ENCODE results near the gene ARHGAP18.

The ARHGAP18 gene

GRCh38 chr6:129744201-129744879, 34.4 kb upstream of the ARHGAP18 start:
- DNase-seq, result peak; percentile 12
- H3K27ac ChIP-seq, result no peak overlapping the region

GRCh38 chr6:129740013-129740412, 30.0 kb upstream of the ARHGAP18 start:
- H3K4me3 ChIP-seq (ENCODE audit: low read depth, low read length), result no peak overlapping the region
- no peak for TF ChIP-seq CTCF (IDR thresholded peaks at IDR 0.05; ENCODE audit: low read depth, low read length)
- no peaks in the 10 kb centered on the region for H3K9me3 ChIP-seq (ENCODE audit: severe bottlenecking)
- no peaks in the 10 kb centered on the region for H3K36me3 ChIP-seq
- H3K27ac ChIP-seq, result no peak overlapping the region
- H3K27me3 ChIP-seq (ENCODE audit: insufficient read depth, low read depth, severe bottlenecking), result no peaks in the 10 kb centered on the region
- no peak for DNase-seq

More at GRCh38 chr6:129744201-129744879, 34.4 kb upstream of the ARHGAP18 start:
- Histone ChIP-seq H3K27me3 (ENCODE audit: insufficient read depth, low read depth, severe bottlenecking) (no peaks in the 10 kb centered on the region), H3K36me3 (no peaks in the 10 kb centered on the region), H3K9me3 (ENCODE audit: severe bottlenecking) (no peaks in the 10 kb centered on the region), H3K4me3 (ENCODE audit: low read depth, low read length) (no peak overlapping the region)
- TF ChIP-seq CTCF (IDR thresholded peaks at IDR 0.05; ENCODE audit: low read depth, low read length), result no peak

DNA sequence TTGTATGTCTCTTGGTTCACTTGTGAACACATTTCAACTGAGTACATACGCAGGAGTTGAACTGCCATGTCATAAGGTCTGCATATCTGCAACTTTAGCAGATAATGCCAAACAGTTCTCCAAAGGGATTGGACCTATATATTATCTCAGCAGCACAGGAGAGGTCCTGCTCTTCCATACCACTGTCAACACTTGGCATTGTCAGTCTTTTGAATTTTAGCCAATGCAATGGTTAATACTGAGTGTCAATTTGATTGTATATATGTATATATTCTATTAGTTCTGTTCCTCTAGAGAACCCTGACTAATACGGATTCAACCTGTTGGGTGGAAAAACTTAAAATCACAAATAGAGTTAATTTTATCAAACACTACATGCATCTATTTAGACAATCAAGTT, 26.1 kb upstream of the ARHGAP18 start:
- no peak for DNase-seq
- Histone ChIP-seq H3K4me3 (ENCODE audit: low read depth, low read length) (no peak overlapping the region), H3K36me3 (no peaks in the 10 kb centered on the region), H3K27me3 (ENCODE audit: insufficient read depth, low read depth, severe bottlenecking) (no peaks in the 10 kb centered on the region), H3K9me3 (ENCODE audit: severe bottlenecking) (no peaks in the 10 kb centered on the region), H3K27ac (no peak overlapping the region)
- no peak for TF ChIP-seq CTCF (IDR thresholded peaks at IDR 0.05; ENCODE audit: low read depth, low read length)

GRCh38 chr6:129733290-129733689, 23.3 kb upstream of the ARHGAP18 start:
- no peak overlapping the region for H3K27ac ChIP-seq
- H3K27me3 ChIP-seq (ENCODE audit: insufficient read depth, low read depth, severe bottlenecking), result no peaks in the 10 kb centered on the region
- no peaks in the 10 kb centered on the region for H3K9me3 ChIP-seq (ENCODE audit: severe bottlenecking)
- TF ChIP-seq CTCF (IDR thresholded peaks at IDR 0.05; ENCODE audit: low read depth, low read length), result no peak
- no peak for DNase-seq
- no peaks in the 10 kb centered on the region for H3K36me3 ChIP-seq
- no peak overlapping the region for H3K4me3 ChIP-seq (ENCODE audit: low read depth, low read length)

GRCh38 chr6:129732542-129732941, 22.6 kb upstream of the ARHGAP18 start:
- H3K27me3 ChIP-seq (ENCODE audit: insufficient read depth, low read depth, severe bottlenecking), result no peaks in the 10 kb centered on the region
- no peaks in the 10 kb centered on the region for H3K36me3 ChIP-seq
- no peak overlapping the region for H3K27ac ChIP-seq
- H3K4me3 ChIP-seq (ENCODE audit: low read depth, low read length), result no peak overlapping the region
- no peak for TF ChIP-seq CTCF (IDR thresholded peaks at IDR 0.05; ENCODE audit: low read depth, low read length)
- H3K9me3 ChIP-seq (ENCODE audit: severe bottlenecking), result no peaks in the 10 kb centered on the region
- DNase-seq, result no peak

DNA sequence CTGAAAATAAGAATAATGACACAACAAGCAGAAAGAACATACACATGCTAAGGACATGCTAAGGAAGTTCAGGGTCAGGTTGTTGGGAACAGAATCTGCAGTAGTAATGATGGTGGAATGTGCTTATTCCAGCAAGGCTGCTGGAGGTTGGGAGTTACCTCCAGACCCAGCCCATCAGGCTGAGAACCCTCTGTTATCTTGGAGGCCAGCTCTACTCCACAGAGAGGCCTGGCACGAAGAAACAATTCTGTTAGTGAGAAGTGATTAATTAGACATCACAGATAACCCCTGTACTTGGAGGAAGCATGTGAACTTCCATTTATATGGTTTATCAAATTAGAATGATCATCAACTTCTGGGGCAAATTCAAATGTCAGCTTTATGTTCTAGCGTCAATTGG, 22.1 kb upstream of the ARHGAP18 start:
- DNase-seq, result no peak
- no peaks in the 10 kb centered on the region for H3K36me3 ChIP-seq
- H3K4me3 ChIP-seq (ENCODE audit: low read depth, low read length), result no peak overlapping the region
- no peak overlapping the region for H3K27ac ChIP-seq
- TF ChIP-seq CTCF (IDR thresholded peaks at IDR 0.05; ENCODE audit: low read depth, low read length), result no peak
- H3K9me3 ChIP-seq (ENCODE audit: severe bottlenecking), result no peaks in the 10 kb centered on the region
- no peaks in the 10 kb centered on the region for H3K27me3 ChIP-seq (ENCODE audit: insufficient read depth, low read depth, severe bottlenecking)

Measured in WERI-Rb-1 (cell line).